ENCODE measurements around the gene CFAP20.

CFAP20 gene

DNA sequence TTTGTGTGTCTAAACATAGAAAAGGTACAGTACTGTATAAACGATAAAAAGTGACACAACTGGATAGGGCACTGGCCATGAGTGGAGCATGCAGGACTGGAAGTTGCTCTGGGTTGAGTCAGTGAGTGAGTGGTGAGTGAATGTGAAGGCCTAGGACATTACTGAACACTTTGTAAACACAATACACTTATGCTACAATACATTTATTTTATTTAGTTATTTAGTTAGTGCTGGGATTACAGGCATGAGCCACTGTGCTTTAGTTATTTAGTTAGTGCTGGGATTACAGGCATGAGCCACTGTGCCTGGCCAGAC is 4.6 kb downstream of the CFAP20 start:
- DNase-seq (ENCODE audit: low read depth): peak; percentile 76

GRCh38 chr16:58123896-58124600 is 5.1 kb downstream of the CFAP20 start:
- no peak for DNase-seq (ENCODE audit: low read depth)

GRCh38 chr16:58121132-58121531 is 8.0 kb downstream of the CFAP20 start:
- DNase-seq (ENCODE audit: low read depth): no peak

GRCh38 chr16:58120234-58120633 is 8.9 kb downstream of the CFAP20 start:
- no peak for DNase-seq (ENCODE audit: low read depth)

DNA sequence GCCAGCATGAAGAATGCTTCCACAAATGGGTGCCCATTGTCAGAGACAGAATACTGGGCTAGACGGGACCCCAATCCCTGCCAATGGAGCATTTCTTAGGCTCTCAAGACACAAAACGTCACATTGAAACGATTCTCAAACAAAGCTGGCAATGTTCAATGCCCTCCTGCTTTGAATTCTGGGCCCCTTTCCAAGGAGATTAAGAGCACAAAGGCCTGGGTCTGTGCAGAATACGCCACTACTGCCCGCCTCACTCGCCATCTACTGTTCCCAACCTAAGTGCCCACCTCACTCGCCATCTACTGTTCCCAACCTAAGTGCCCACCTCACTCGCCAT is 9.7 kb downstream of the CFAP20 start:
- no peak for DNase-seq (ENCODE audit: low read depth)

- DNase-seq (ENCODE audit: low read depth): no peak
Measured at GRCh38 chr16:58118801-58119508, 10.2 kb downstream of the CFAP20 start.

DNA sequence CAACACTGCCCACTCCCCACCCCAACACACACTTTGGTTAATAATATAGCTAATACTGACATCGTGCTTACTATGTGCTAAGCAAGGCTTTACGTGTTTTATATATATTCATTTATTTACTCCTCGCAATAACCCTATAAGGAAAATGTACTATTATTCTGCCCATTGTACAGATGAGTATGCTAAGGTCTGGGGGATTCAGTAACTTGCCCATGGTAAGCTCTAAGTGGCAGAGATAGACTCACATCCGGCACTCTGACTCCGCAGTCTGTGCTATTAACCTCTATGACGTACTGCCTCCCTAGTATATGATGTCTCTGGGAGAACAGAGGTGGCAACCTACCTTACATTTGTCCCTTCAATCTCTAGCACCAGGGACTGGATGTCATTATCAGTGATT is 12.7 kb downstream of the CFAP20 start:
- DNase-seq (ENCODE audit: low read depth): no peak

GRCh38 chr16:58116081-58116480 is 13.1 kb downstream of the CFAP20 start:
- DNase-seq (ENCODE audit: low read depth): no peak

GRCh38 chr16:58114827-58115825 is 14.1 kb downstream of the CFAP20 start:
- DNase-seq (ENCODE audit: low read depth): no peak

DNA sequence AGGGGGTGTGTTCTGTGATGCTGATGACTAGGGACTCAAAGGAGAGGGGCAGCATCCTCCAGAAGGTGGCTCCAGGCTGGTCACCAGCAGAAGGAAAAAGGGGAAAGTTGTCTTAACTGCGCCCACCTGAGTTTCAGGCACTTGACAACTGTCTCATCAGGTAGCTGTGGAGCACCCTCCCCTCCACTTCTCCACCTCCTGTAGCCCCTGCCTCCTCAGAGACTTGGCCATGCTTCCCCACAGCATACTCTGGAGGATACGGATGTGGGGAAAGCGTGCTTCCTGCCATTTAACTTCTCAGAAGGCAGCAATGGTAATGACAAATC is 17.9 kb downstream of the CFAP20 start:
- no peak for DNase-seq (ENCODE audit: low read depth)

DNA sequence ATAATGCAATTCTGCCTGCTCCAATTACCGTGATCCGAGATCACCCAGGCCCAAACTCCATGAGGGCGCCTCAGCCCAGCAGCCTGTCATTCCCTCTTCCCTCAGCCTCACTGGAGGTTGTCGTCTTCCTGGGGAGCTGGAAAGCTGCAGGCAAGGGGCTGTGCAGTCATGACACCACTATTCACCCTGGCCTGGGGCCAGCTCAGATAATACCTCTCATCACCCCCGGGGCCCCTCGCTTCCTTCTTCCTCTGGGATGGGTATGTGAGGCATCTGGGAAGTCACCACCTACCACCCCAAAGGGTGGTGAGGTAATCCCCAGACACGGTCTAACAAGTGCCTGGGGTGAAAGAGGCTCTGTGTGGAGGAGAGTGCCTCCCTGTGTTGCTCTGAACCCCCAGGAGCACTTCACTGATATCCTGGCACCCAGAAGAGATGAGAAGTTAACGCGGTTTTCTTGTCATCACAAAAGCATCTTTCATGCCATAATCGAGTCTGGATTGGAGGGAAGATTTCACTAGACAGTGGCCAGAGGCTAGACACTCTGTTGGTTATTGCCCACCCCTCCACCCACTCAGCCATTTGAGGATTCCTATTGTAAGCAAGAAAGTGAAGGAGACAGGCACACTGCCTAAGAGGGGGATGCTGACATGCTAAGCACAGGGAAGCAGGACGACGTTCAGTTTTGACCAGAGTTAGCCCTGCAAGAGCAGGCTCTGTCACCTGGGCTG is 18.4 kb downstream of the CFAP20 start:
- peak; percentile 87 for DNase-seq (ENCODE audit: low read depth)

DNA sequence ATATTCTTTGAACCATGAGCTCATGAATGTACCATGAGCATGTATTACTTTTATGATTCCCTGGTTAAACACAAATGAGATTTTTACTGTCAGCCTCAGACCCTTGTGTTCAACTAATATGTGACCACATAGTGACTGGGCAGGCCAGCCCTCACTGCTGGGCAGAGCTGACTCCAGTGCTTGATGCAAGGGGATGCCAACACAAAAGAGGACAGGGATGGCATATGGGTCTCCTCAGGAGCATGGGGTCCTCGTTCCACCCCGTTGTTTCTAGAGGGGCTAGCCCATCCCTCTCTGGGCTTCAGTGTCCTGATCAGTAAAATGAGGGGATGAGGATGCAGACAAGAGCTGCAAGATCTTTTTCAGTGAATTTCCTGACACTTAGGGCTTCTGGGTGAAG is 19.3 kb downstream of the CFAP20 start:
- DNase-seq (ENCODE audit: low read depth): no peak

DNA sequence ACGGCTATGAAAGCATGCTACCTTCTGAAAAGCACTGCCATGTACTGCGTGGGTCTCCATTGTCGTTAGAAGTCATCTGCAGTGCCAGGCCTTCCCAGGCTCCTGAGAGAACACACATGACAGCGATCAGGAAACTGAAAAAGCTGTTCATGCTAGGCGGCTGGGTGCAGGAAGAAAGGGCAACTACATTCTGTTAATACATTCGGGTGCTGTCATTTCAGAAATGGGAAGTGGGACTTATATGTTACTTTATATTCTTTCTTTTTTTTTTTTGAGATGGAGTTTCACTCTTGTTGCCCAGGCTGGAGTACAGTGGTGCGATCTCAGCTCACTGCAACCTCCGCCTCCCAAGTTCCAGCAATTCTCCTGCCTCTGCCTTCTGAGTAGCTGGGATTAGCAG is 19.9 kb downstream of the CFAP20 start:
- no peak for DNase-seq (ENCODE audit: low read depth)

DNA sequence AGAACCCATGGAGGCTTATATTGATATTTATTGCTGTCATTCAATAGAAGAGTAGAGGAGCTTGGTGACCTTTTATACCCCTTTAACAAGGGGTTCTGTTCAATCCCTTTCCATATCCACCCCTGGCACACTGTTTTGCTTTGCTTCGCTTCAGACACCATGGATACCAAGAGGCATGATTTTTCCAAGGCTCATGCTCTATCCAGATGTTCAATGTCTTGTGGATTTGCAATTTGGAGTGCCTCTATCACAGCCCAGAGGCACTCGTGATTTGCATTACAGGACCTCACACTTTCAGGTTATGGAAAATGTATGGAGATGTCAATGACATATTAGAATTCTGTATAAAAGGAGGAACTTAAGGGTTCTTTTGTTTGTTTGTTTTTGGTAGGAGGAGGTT is 21.5 kb downstream of the CFAP20 start:
- no peak for DNase-seq (ENCODE audit: low read depth)

DNA sequence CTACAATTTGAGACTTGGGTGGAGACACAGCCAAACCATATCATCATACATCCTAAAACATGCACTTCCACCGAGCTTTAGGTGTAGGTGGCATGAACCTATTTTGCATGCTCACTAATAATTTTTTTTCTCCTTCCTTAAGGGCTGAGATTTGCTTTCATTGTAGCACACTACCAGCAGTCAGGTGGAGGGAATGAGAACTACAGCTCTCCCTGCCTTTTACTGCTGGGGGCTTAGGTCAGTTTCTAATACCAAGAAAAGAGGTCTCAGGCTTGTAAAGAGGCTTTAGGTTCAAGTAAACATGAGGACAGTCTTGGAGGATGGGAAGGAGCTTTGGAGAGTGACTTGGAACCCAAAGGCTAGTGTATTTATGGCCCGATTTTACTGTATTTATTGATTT is 22.0 kb downstream of the CFAP20 start:
- DNase-seq (ENCODE audit: low read depth): no peak

GRCh38 chr16:58105631-58106030 is 23.6 kb downstream of the CFAP20 start:
- DNase-seq (ENCODE audit: low read depth): no peak

DNA sequence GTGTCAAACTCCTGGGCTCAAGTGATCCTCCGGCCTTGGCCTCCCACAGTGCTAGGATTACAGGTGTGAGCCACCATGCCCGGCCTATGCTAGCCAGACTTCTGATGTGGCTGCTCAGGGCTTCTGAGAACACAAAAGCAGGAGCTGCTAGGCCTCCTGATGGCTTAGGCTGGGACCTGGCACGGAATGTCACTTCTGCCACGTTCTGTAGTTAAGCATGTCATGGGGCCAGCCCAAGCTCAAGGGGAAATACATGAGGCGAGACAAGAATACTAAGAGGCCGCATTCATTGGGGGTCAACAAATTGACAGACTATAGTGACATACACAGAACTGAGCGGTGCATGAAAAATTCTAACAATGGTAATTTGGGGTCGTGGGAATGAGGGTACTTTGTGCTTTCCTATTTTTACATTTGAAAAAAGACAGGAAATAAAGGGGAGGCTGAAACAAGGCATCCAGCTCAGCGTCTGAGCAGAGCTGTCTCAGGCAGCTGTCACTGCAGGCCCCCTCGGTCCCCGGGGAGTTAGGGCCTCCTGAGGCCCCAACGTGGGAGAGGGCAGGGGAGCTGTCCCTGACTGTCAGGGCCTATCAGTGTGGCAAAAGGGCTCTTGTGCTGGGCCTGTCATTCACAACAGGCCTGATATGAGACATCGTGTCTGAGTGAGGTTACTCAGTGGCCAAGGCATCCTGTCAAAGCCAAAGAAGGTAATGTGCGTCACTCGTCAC is 26.4 kb downstream of the CFAP20 start:
- DNase-seq (ENCODE audit: low read depth): no peak

GRCh38 chr16:58099956-58100300 is 29.3 kb downstream of the CFAP20 start:
- no peak for DNase-seq (ENCODE audit: low read depth)

- DNase-seq (ENCODE audit: low read depth): no peak
Measured at GRCh38 chr16:58099097-58099955, 29.9 kb downstream of the CFAP20 start.

GRCh38 chr16:58098207-58099096 is 30.7 kb downstream of the CFAP20 start:
- DNase-seq (ENCODE audit: low read depth): peak; percentile 63
